HG02938 (cell line): ENCODE measurements around the gene MYO18A.

Source experiments
- ATAC-seq: cut with Tn5 transposase; IDR thresholded peaks from one replicate; pipeline ENCODE4 v1.9.1; 2021; ENCODE audit warnings: mild to moderate bottlenecking, moderate library complexity; ENCODE audit not compliant: unreplicated experiment

Gene MYO18A

DNA sequence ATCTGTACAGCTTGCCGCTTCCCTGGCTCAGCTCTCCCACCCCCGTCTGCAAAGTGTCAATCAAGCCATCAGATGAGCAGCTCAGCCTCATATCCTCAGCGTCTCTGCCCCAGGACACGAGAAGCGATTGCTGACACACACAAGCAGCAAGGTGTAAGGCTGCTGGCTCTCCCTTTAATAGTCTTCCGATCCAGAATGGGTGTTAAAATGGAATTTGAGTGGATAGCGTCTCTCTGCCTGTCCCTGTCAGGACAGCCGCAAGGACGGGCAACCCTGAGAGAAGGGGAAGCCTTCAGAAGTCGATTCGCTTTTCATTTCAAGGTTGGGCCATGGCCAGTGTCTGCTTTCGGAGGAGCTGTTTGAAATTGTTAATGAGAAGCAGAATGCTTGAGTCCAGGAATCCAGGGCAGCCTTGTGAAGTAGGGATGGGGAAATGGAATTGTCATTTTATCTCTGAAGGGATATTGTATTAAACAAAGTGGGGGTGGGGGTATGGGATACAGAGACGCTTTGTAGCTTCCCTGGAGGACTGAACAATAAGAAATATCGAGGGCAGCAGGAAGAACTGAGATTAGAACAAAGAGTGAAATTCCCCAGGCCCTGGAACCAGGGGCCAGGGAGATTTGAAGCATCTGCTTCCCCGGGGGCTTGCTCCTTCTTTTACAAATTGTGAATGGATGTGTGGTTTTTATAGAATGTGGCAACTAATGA, 142.0 kb downstream of the MYO18A start:
- no peak for ATAC-seq

- no peak for ATAC-seq
These were observed 142.5 kb downstream of the MYO18A start for GRCh38 chr17:29037739-29038084.

DNA sequence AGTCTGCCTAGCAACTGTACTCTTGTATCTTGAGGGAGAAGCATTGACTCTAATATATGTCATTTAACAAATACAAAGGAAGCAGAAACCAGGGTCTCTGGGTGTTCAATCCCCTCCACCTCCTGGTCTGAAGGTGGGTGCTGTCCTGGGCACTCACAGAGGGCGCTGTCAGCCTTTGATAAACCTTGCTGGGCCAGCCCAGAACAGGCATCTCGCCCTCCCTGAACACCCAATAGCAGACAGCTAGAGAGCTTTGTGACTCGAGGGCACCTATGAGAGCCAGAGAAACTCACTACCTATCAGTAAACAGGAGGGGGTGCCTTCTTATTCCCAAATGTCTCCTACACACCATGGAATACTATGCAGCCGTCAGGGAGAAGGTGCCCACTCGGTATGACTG, 143.6 kb downstream of the MYO18A start:
- ATAC-seq: no peak

DNA sequence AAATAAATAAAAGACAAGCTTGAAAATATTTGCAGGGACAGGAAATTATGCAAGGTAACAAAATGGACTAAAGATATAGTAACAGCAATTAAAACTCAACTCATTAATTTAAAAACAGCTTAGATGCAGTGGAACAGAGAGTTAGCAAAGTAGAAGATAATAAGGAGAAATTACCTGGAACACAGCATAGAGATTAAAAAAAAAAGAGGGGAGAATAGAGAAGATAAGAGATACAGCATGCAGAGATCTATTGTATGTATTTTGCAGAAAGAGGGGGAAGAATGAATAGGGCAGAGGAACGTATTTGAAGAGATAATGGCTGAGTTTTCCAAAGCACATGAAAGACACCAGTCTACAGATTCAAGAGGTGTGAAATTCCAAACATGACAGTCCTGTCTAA, 145.7 kb downstream of the MYO18A start:
- ATAC-seq: no peak

GRCh38 chr17:29032857-29033197, 147.4 kb downstream of the MYO18A start:
- no peak for ATAC-seq

GRCh38 chr17:29032013-29032856, 148.0 kb downstream of the MYO18A start:
- no peak for ATAC-seq

- no peak for ATAC-seq
These were observed 148.7 kb downstream of the MYO18A start for GRCh38 chr17:29031488-29031887.

DNA sequence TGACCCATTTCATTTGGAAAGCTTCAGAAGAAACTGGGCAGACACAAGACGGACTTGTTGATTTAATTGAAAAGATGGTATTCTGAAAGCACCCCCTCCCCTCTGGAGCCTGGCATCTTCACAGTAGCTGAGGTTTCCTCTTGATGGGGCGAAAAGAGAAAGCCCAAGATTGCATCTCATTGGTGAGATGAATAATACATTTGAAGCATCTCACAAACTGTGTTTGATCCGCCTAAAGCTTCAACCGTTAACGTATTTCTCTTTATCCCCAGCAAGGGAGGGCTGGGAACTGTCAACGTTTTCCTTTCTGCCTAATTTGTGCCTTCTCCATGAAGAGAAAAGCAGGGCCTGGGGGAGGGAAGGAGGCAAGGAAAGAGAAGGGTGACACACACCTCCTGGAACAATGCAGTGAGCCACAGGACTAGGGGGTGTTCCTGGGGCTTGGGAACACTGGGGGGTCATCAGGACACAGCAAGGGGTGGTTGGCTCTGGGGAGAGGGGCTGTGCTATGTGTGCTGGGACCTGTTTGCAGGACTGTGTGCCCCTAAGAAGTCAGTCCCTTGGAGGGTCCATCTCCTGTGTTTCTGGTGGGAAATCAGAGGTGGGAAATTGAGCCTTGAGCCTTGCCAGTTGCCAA, 155.8 kb downstream of the MYO18A start:
- ATAC-seq: no peak

GRCh38 chr17:29022074-29022473, 158.1 kb downstream of the MYO18A start:
- no peak for ATAC-seq

DNA sequence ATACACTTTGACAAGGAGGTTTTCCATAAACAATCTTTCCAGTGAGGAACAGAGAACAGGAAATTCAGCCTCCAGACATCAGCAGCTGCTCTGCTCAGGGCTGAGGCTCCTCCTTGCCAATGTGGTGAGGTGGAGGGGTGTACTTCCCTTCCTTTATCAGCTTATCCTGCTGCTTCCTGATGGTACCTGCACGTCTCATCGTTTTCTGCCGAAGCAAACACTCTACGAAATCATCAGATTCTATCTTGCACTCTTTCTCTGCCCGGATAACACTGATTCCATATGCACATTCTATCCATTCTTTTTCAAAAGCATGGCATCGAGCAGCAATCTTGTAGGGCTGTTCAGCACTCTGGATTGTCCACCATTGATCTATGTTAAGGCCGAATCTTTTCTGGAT, 159.0 kb downstream of the MYO18A start:
- no peak for ATAC-seq
